Measurements from ENCODE around the gene GNPTG. TPM values are rescaled to one million over a fixed set of nuclear protein-coding genes. Genes with fewer than 3 reads are reported as not detected.
A peak's percentile ranks its signal among the peaks of the same experiment; 100 is the strongest.

Gene GNPTG
- total and polyA plus RNA-seq, 2 of the 8 experiments (the other 6 are each of a cell fraction or from before 2014, with no cell fraction given) = 26.2 to 51.2 TPM

DNA sequence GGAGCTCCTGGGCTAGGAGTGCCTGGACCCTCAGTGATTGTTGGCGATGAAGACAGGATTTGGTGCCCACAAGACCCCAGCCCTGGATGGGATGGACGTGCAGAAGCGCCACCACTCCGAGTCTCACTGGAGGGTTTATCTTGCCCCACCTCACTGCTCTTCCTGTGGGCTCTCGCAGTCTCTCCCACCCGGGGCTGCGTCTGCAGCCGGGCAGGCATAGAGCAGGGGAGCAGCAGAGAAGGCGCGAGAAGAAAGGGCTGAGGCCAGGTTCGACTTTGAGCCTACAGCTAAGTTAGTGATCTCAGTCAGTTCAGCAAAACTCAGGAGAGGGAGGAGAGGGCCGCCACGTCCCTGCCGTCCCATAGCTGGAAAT is 35.7 kb upstream of the GNPTG start:
- Histone ChIP-seq H3K79me2 (ENCODE audit: control insufficient read depth in 1 of 2, insufficient read depth in 2 of 2, low read length in 2 of 2) (peaks cover 24 to 64% of the 10 kb centered on the region in 2 experiments), H3K4ac (replicated peaks; ENCODE audit: insufficient read length, low read depth, low read length) (no peak overlapping the region), H3K23ac (ENCODE audit: insufficient read length) (no peak overlapping the region), H2BK120ac (replicated peaks; ENCODE audit: low read depth, low read length) (no peak overlapping the region), H3K56ac (replicated peaks; ENCODE audit: insufficient read length, low read depth, low read length) (no peak overlapping the region), H3K18ac (ENCODE audit: extremely low read depth, low read length) (no peak overlapping the region), H2BK12ac (ENCODE audit: low read depth, low read length) (no peak overlapping the region), H3K23me2 (ENCODE audit: low read depth, low read length) (peaks cover 3% of the 10 kb centered on the region; the same call in 1 of the 2 replicates), H3K4me3 (ENCODE audit: extremely low read depth in 1 of 4, insufficient read depth in 2 of 4, low read depth in 3 of 4, low read length in 4 of 4) (no peak overlapping the region), H3K4me1 (replicated peaks in 1 of 4; ENCODE audit: control insufficient read depth in 3 of 4, insufficient read depth in 4 of 4, low read length in 3 of 4) (peaks cover 0 to 8% (median 5%) of the 10 kb centered on the region in 4 experiments; a peak in 5 of 7 replicates), H2AFZ (ENCODE audit: low read length) (no peak overlapping the region), H2BK5ac (ENCODE audit: low read depth, low read length) (no peak overlapping the region), H4K8ac (ENCODE audit: extremely low read depth, insufficient read depth, low read length) (peak overlapping the region; percentile 62), H3K27ac (ENCODE audit: low read depth, low read length) (no peak overlapping the region), H4K20me1 (replicated peaks in 1 of 2; ENCODE audit: control insufficient read depth in 1 of 2, insufficient read depth in 2 of 2, low read length in 2 of 2) (peaks cover 50 to 61% of the 10 kb centered on the region in 2 experiments), H3K27me3 (replicated peaks in 1 of 4; ENCODE audit: control insufficient read depth in 3 of 4, extremely low read depth in 1 of 4, insufficient read depth in 3 of 4, low read length in 3 of 4) (no peaks in the 10 kb centered on the region), H4K91ac (replicated peaks; ENCODE audit: insufficient read length, low read length) (no peak overlapping the region), H2BK15ac (ENCODE audit: low read length) (no peak overlapping the region), H2AK5ac (ENCODE audit: low read depth, low read length) (no peak overlapping the region), H2BK20ac (ENCODE audit: low read length) (no peak overlapping the region), H3K4me2 (ENCODE audit: insufficient read depth in 1 of 2, low read depth in 2 of 2, low read length in 2 of 2) (no peak overlapping the region), H3K36me3 (ENCODE audit: control insufficient read depth in 2 of 4, insufficient read depth in 4 of 4, low read length in 3 of 4) (peaks cover 53 to 82% (median 68%) of the 10 kb centered on the region in 4 experiments), H3K14ac (ENCODE audit: insufficient read length) (no peak overlapping the region), H3K9ac (replicated peaks in 1 of 4; ENCODE audit: extremely low read depth in 1 of 4, low read depth in 3 of 4, low read length in 3 of 4) (no peak overlapping the region), H3K79me1 (ENCODE audit: low read depth, low read length) (peaks cover 13% of the 10 kb centered on the region), H3K9me3 (ENCODE audit: insufficient read depth in 2 of 2, low read depth in 1 of 2, low read length in 1 of 2) (no peaks in the 10 kb centered on the region), H4K5ac (ENCODE audit: insufficient read length, low read depth, low read length) (no peak overlapping the region)
- POLR2A ChIA-PET (ENCODE audit: partially characterized antibody) = interaction anchor here (0.9 to 11.4 kb wide), 6 partner anchors 10 to 466 kb away, joined by 3 to 106 read pairs (median 3); partner anchors contain the start of genes NUBP2 and SPSB3
- 90% methylated on average over 13 of the region's 14 CpGs; no CpG with 5 or more reads in 1 of the 2 experiments for WGBS, 2 experiments (ENCODE audit: extremely low coverage in 1 of 2, insufficient coverage in 1 of 2, insufficient read length in 1 of 2, insufficient replicate concordance in 2 of 2, low coverage in 1 of 2, low lambda C conversion rate in 2 of 2, missing lambda C conversion rate in 1 of 2)
- no peak for FAIRE-seq
- CTCF ChIA-PET (ENCODE audit: partially characterized antibody) = interaction anchor here (0.7 to 2.1 kb wide), 11 partner anchors 8 to 64 kb away, joined by 3 to 9 read pairs (median 4); no protein-coding TSS in a partner anchor
- no peak for DNase-seq (ENCODE audit: low read depth in 1 of 2, low spot score in 2 of 2)
- TF ChIP-seq USF2 (IDR thresholded peaks at IDR 0.05; ENCODE audit: low read length) (no peak), SP2 (IDR thresholded peaks at IDR 0.05; ENCODE audit: low read length) (no peak), KDM1A (IDR thresholded peaks at IDR 0.05; ENCODE audit: borderline replicate concordance, low read length) (no peak), POU5F1 (IDR thresholded peaks at IDR 0.05; ENCODE audit: low read depth, low read length) (no peak), POLR2AphosphoS5 (IDR thresholded peaks at IDR 0.05; ENCODE audit: low read depth, low read length) (no peak), BACH1 (IDR thresholded peaks at IDR 0.05; ENCODE audit: low read length) (no peak), BCL11A (IDR thresholded peaks at IDR 0.05; ENCODE audit: low read depth in 2 of 2, low read length in 2 of 2) (no peak), SIN3A (conservative IDR thresholded peaks at IDR 0.05 in 1 of 2, IDR thresholded peaks at IDR 0.05 in 1 of 2; ENCODE audit: low read depth in 1 of 2, low read length in 2 of 2) (no peak), RFX5 (IDR thresholded peaks at IDR 0.05; ENCODE audit: borderline replicate concordance, low read depth, low read length) (no peak), YY1 (IDR thresholded peaks at IDR 0.05; ENCODE audit: low read depth, low read length) (no peak)
- TF ChIP-seq, protein P1, sequence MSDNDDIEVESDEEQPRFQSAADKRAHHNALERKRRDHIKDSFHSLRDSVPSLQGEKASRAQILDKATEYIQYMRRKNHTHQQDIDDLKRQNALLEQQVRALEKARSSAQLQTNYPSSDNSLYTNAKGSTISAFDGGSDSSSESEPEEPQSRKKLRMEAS (IDR thresholded peaks at IDR 0.05) = no peak
- TF ChIP-seq, protein P2, sequence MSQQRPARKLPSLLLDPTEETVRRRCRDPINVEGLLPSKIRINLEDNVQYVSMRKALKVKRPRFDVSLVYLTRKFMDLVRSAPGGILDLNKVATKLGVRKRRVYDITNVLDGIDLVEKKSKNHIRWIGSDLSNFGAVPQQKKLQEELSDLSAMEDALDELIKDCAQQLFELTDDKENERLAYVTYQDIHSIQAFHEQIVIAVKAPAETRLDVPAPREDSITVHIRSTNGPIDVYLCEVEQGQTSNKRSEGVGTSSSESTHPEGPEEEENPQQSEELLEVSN (IDR thresholded peaks at IDR 0.05) = no peak
